ENCODE data around the gene GKN2.

- TF ChIP-seq CTCF (IDR thresholded peaks at IDR 0.05) (no peak), POLR2A (IDR thresholded peaks at IDR 0.05) (no peak), POLR2AphosphoS5 (IDR thresholded peaks at IDR 0.05) (no peak)
Observed at GRCh38 chr2:68993660-68994059, 41.0 kb upstream of the GKN2 start.
